ENCODE measurements around the gene KCNMB1. TPM values are rescaled to one million over a fixed set of nuclear protein-coding genes. Genes with fewer than 3 reads are reported as not detected.

The KCNMB1 gene
- total and polyA plus RNA-seq, 2 donors (not counting 3 experiments of a cell fraction or from before 2014, with no cell fraction given): 0.15 to 0.29 TPM

DNA sequence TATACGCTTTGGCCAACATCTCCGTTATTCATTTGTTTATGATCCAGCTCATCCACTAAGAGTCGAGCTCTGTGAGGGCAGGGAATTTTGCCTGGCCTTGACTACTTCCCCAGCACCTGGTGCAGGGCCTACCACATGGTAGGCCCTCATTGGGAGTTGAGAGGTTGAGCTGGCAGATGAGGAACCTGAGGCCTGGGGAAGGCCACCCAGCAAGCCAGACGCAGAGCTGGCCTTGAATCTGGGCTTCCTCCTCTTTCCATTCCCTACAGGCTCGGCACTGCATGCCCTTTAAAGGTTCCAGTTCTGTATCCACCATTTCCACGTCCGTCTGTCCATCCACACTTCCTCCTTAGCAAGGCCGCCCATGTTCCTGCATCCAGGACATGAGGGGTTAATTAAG lies 24.2 kb downstream of the KCNMB1 start:
- BruUV-seq (replicated peaks): no TSS peak
- TF ChIP-seq EZH2 (IDR thresholded peaks at IDR 0.05; ENCODE audit: borderline replicate concordance, low read depth, low read length, severe bottlenecking): no peak
- no peak for TF ChIP-seq FOS (IDR thresholded peaks at IDR 0.05; ENCODE audit: borderline replicate concordance, insufficient read depth, low read length)
- no peak for TF ChIP-seq GATA2 (IDR thresholded peaks at IDR 0.05; ENCODE audit: insufficient read depth, insufficient read length, low read depth, low read length)
- no peak for TF ChIP-seq POLR2AphosphoS5 (IDR thresholded peaks at IDR 0.05; ENCODE audit: insufficient read depth, low read depth, low read length)
- TF ChIP-seq, protein P1, sequence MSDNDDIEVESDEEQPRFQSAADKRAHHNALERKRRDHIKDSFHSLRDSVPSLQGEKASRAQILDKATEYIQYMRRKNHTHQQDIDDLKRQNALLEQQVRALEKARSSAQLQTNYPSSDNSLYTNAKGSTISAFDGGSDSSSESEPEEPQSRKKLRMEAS (IDR thresholded peaks at IDR 0.05; ENCODE audit: insufficient read depth, insufficient read length): no peak
- TF ChIP-seq MYC (IDR thresholded peaks at IDR 0.05; ENCODE audit: low read depth, low read length): no peak
- no peak for TF ChIP-seq JUN (IDR thresholded peaks at IDR 0.05; ENCODE audit: borderline replicate concordance, insufficient read depth, insufficient read length, low read depth)
- no peak for TF ChIP-seq POLR2A (IDR thresholded peaks at IDR 0.05; ENCODE audit: low read depth, low read length)
- TF ChIP-seq, protein P2, sequence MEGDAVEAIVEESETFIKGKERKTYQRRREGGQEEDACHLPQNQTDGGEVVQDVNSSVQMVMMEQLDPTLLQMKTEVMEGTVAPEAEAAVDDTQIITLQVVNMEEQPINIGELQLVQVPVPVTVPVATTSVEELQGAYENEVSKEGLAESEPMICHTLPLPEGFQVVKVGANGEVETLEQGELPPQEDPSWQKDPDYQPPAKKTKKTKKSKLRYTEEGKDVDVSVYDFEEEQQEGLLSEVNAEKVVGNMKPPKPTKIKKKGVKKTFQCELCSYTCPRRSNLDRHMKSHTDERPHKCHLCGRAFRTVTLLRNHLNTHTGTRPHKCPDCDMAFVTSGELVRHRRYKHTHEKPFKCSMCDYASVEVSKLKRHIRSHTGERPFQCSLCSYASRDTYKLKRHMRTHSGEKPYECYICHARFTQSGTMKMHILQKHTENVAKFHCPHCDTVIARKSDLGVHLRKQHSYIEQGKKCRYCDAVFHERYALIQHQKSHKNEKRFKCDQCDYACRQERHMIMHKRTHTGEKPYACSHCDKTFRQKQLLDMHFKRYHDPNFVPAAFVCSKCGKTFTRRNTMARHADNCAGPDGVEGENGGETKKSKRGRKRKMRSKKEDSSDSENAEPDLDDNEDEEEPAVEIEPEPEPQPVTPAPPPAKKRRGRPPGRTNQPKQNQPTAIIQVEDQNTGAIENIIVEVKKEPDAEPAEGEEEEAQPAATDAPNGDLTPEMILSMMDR (IDR thresholded peaks at IDR 0.05; ENCODE audit: extremely low read depth in 1 of 2, insufficient read depth in 1 of 2, low read depth in 1 of 2, low read length in 2 of 2): no peak
- H3K4me2 ChIP-seq (ENCODE audit: insufficient read depth, low read length): no peak overlapping the region
- H4K20me1 ChIP-seq (replicated peaks; ENCODE audit: control insufficient read depth, extremely low read depth, insufficient read depth, low read length): no peaks in the 10 kb centered on the region
- H3K9me1 ChIP-seq (replicated peaks; ENCODE audit: control insufficient read depth, extremely low read depth, insufficient read depth, low read length): no peaks in the 10 kb centered on the region
- ChIA-PET CTCF (no interaction called here), POLR2A (no interaction called here)
- H3K27me3 ChIP-seq (ENCODE audit: control insufficient read depth in 2 of 2, insufficient read depth in 2 of 2, low read length in 2 of 2): no peaks in the 10 kb centered on the region
- no peak overlapping the region for H2AFZ ChIP-seq (ENCODE audit: low read depth, low read length)
- H3K9ac ChIP-seq (replicated peaks; ENCODE audit: extremely low read depth, insufficient read depth, low read length): no peak overlapping the region
- no peaks in the 10 kb centered on the region for H3K79me2 ChIP-seq (ENCODE audit: control insufficient read depth, insufficient read depth, low read length)
- H3K4me3 ChIP-seq (replicated peaks in 1 of 3; ENCODE audit: insufficient read depth in 1 of 3, low read depth in 1 of 3, low read length in 3 of 3): no peak overlapping the region
- dilution Hi-C loops (cut with MboI; ENCODE audit: extremely low pct_ligation_motif_present, low sequenced_read_pairs): no loop called here
- FAIRE-seq (no peak), DNase-seq (ENCODE audit: low read depth, low spot score) (no peak)
- no peak overlapping the region for H3K27ac ChIP-seq (ENCODE audit: insufficient read depth, low read depth, low read length)
- intact Hi-C loops (cut with micrococcal nuclease): no loop called here
- H3K9me3 ChIP-seq (replicated peaks; ENCODE audit: control insufficient read depth, insufficient read depth, low read length): no peaks in the 10 kb centered on the region
- H3K4me1 ChIP-seq (ENCODE audit: control insufficient read depth, extremely low read depth, insufficient read depth, low read length): no peaks in the 10 kb centered on the region
- no peaks in the 10 kb centered on the region for H3K36me3 ChIP-seq (ENCODE audit: control insufficient read depth in 2 of 2, extremely low read depth in 1 of 2, insufficient read depth in 2 of 2, low read length in 2 of 2)

Data from endothelial cell of umbilical vein (primary cell).